ENCODE data around the gene CAMK2G.

GRCh38 chr10:73855413-73855812, 18.9 kb downstream of the CAMK2G start:
- TF ChIP-seq CTCF (conservative IDR thresholded peaks at IDR 0.05; ENCODE audit: low read depth in 2 of 2), result no peak
- no peak for TF ChIP-seq EZH2 (IDR thresholded peaks at IDR 0.05; ENCODE audit: low read depth, unreplicated experiment)
- TF ChIP-seq, protein P1, sequence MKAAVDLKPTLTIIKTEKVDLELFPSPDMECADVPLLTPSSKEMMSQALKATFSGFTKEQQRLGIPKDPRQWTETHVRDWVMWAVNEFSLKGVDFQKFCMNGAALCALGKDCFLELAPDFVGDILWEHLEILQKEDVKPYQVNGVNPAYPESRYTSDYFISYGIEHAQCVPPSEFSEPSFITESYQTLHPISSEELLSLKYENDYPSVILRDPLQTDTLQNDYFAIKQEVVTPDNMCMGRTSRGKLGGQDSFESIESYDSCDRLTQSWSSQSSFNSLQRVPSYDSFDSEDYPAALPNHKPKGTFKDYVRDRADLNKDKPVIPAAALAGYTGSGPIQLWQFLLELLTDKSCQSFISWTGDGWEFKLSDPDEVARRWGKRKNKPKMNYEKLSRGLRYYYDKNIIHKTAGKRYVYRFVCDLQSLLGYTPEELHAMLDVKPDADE (IDR thresholded peaks at IDR 0.05), result no peak
- TF ChIP-seq EZH2phosphoT487 (IDR thresholded peaks at IDR 0.05; ENCODE audit: unreplicated experiment), result no peak
- TF ChIP-seq REST (IDR thresholded peaks at IDR 0.05; ENCODE audit: unreplicated experiment), result no peak

Data from GM23338 (cell line).